ENCODE data around the gene HSPA5.
"Not testable (repeated sequence)": the region's sequence is repeated elsewhere in the genome, so short reads cannot be mapped to it uniquely, and the experiment has no call there.

DNA sequence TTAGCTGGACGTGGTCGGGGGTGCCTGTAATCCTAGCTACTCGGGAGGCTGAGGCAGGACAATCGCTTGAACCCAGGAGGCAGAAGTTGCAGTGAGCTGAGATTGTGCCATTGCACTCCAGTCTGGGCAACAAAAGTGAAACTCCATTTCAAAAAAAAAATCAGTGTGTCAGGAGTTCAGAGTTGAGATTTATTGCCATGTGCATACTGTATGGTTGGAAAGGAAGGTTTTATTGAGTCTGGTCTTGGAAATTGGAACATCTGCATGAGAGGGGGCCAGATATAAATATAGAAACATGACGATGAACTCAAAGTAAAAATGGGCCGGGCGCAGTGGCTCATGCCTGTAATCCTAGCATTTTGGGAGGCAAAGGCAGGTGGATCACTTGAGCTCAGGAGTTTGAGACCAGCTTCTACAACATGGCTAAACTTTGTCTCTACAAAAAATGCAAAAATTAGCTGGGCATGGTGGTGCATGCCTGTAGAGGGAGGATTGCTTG is 45.8 kb upstream of the HSPA5 start:
- TF ChIP-seq, protein P1, sequence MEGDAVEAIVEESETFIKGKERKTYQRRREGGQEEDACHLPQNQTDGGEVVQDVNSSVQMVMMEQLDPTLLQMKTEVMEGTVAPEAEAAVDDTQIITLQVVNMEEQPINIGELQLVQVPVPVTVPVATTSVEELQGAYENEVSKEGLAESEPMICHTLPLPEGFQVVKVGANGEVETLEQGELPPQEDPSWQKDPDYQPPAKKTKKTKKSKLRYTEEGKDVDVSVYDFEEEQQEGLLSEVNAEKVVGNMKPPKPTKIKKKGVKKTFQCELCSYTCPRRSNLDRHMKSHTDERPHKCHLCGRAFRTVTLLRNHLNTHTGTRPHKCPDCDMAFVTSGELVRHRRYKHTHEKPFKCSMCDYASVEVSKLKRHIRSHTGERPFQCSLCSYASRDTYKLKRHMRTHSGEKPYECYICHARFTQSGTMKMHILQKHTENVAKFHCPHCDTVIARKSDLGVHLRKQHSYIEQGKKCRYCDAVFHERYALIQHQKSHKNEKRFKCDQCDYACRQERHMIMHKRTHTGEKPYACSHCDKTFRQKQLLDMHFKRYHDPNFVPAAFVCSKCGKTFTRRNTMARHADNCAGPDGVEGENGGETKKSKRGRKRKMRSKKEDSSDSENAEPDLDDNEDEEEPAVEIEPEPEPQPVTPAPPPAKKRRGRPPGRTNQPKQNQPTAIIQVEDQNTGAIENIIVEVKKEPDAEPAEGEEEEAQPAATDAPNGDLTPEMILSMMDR (IDR thresholded peaks at IDR 0.05) = not testable (repeated sequence)
- not testable (repeated sequence) for TF ChIP-seq POLR2A (IDR thresholded peaks at IDR 0.05)
